Skeletal muscle cell (primary cell): ENCODE results near the gene MYD88.

Source experiments
- DNase-seq: peaks from one replicate; pipeline ENCODE4 v3.0.0-alpha.2; 2010; ENCODE audit warnings: low read depth
- H3K4me3 ChIP-seq: 2 replicates; pipeline ENCODE4 v1.5.1; 2011; ENCODE audit warnings: low read depth, mild to moderate bottlenecking, control low read depth, low read length, moderate library complexity

The MYD88 gene

DNA sequence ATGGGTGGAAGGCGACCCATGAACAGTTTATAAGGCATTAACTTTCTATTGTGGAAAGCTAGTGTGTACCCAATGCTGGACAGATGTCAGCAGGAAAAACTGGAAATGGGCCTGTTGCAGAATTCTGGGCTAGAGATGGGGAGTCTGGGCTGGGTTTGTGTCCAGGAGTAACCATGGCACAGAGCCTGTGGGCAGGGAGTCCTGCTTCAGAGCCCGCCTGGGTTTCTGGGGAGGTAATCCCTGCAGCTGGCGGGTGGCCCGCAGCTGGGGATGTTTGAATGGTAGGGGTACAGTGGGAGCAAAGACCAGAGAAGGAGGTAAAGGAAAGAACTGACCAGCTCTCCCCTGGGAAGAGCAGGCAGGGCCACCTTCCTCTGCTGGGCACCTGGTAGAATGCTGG is 27.3 kb upstream of the MYD88 start:
- no peak overlapping the region for H3K4me3 ChIP-seq
- no peak for DNase-seq

DNA sequence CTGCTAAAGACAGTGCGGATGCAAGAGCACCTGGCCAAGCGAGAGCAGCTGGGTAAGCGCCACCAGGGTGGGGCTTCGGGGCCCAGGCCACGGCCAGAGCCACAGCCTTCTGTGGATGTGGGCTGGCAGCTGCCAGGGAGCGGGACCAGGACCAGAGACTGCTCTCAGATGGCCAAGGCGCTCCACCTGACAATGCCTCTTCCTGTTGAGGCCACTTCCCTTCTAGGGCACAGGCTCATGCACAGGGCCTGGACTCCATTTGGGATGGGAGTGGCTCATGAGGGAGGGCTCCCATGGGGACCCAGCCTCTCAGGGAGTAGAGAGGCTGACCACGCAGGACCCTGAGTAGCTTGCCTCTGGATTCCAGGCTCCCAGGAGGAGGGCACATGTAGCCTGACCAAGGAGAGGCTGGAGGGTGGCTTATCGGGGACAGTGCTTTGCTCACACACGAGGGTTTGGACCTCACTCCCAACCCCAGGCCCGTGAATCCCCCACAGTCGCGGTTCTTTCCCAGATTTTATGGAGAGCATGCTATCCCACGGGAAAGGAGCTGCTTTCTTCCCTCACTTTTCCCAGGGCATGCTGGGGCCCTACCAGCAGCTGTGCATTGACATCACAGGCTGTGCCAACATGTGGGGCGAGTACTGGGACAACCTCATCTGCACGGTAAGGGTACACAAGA is 26.6 kb upstream of the MYD88 start:
- H3K4me3 ChIP-seq = no peak overlapping the region
- no peak for DNase-seq

DNA sequence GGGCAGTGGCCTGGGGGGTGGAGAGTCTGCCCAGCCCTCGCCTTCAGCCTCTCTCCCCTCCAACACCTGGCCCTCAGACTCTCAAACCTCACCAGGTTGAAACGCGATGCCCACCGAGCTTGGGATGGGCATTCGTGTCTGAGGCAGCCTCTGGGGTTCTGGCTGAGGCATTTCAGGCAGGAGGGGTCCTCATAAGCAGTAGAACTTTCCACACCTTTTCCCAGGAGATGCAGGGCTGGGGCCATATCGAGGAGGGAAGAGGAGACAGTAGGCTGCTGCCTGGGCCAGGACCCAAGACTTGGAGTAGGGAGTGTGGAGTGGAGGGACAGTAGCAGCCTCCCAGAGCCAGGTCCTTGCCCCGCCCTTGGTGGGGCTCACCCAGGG is 26.1 kb upstream of the MYD88 start:
- no peak overlapping the region for H3K4me3 ChIP-seq
- no peak for DNase-seq

DNA sequence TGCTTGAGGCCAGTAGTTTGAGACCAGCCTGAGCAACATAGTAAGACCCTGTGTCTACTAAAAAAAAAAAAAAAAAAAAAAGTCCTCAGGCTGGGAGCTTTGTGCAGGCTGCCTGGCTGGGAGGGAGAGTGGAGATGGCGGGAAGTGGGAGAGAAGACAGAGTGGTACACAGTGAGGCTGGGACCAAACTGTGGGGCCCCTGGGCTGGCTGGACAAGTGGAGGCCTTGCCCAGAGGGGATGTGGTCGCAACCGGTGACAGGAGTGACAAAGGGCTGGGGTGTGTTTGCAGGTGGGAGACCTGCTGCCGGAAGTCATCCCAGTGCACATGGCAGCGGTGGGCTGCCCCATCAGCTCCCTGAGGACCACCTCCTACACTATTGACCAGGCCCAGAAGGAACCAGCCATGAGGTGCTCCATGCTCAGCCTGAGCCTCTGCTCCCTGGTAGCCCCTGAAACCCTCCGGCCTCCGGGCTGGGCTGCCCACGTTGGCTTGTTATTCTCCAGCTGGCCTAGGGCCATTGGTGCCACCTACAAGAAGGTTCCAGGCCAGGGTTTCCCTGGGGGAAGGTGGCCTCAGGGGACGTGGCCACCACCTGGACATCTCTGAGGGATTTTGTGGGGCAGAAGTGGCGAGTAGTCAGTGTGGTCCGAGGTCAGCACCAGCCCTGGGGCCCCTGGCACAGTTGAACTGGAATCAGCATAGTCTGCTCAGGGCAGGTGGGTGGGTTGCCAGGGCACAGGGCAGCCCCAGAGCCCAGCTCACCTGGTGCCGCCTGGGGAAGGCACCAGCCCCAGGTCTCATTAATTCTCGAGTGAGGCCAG is 24.2 kb upstream of the MYD88 start:
- DNase-seq = no peak

DNA sequence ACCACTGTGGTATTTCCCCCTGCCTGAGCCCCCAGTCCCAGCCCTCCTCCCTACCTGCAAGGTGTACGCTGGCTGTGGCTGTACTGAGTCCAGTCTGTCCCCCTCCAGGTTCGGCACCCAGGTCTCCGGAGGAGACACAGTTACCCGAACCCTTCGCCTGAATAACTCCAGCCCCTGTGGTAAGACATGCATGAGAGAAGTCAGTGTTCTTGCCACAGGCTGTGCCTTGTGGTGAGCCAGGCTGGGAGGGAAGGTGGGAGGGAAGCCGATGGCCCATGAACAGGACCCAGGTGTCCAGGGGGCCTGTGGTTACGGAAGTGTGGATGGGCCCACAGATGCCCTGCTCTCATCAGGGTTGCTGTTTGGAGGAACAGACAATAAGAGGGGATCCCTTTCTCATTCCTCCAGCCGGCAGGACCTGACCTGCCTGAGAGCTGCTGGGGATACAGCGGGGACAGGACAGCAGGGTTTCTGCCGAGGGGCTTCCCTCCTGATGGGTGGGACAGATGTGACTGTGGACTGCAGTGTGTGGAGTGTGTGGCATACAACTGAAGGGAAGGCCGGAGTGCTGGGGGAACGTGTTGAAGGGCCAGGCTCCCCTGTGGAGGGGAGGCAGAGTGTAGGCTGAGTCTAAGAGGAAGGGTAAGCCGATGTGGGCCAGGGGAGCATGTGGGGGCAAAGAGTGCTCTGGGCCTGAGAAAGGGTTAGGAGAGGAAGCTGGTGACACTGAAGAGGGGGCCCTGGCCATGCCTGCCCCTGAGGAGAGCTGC is 23.4 kb upstream of the MYD88 start:
- H3K4me3 ChIP-seq = no peak overlapping the region
- DNase-seq = no peak

More for the DNA sequence above, 24.2 kb upstream of the MYD88 start:
- H3K4me3 ChIP-seq = no peak overlapping the region

DNA sequence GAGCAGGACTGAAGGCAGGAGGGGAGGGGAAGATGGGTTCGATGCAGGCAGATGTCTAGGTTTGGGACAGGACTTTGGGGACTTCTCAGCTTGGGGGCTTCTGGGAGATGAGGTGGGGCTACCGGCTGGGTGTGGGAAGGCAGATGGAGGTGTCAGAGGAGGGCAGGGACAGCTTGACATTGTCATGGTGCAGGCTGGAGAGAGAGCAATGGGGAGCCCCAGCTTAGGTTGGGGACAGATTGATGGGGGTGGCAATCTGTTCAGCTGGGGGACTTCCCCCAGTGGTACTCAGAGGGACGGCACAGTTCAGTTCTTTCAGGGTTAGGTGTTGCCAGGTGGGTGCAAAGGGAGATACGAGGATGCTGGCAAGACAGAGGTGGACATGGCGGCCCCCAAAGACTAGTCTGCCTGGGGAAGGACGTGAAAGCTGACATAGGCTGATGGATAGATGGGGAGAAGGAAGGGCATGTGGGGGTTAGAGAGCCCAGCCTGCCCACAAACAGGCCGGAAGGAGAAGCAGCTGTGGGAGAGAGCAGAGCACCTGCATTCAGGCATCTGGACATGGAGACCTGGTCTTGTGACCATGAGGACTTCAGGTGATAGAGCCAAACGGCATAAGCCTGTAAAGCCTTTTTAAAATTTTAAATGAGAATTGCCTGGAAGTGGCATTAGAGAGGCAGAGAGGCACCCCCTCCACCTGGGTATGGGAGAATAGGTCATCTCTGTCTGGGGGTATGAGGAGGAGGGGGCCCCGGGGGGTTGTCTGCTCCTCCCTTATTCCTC is 22.6 kb upstream of the MYD88 start:
- no peak overlapping the region for H3K4me3 ChIP-seq
- DNase-seq = no peak

DNA sequence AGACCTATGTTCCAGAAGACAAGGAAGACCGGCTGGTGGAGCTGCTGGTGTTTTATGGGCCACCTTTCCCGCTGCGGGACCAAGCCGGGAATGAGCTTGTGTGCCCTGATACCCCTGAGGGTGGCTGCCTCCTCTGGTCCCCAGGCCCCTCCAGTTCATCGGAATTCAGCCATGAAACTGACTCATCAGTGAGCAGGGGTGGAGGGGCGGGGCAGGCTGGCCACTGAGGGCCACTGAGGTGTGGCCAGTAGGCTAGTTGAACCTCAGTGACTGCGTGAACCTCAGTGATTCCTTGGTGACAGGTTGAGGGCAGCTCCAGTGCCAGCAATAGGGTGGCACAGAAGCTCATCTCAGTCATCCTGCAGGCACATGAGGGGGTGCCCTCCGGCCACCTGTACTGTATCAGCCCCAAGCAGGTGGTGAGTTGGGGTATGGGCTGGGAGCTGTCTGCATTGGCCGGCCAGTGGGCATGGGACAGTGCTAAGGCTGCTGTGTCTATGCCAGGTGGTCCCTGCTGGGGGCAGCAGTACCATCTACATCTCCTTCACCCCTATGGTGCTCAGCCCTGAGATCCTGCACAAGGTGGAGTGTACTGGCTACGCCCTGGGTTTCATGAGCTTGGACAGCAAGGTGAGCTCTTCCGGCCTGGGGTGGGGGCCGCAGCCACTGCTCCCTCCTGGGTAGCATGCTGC is 21.8 kb upstream of the MYD88 start:
- H3K4me3 ChIP-seq = no peak overlapping the region
- DNase-seq = no peak

DNA sequence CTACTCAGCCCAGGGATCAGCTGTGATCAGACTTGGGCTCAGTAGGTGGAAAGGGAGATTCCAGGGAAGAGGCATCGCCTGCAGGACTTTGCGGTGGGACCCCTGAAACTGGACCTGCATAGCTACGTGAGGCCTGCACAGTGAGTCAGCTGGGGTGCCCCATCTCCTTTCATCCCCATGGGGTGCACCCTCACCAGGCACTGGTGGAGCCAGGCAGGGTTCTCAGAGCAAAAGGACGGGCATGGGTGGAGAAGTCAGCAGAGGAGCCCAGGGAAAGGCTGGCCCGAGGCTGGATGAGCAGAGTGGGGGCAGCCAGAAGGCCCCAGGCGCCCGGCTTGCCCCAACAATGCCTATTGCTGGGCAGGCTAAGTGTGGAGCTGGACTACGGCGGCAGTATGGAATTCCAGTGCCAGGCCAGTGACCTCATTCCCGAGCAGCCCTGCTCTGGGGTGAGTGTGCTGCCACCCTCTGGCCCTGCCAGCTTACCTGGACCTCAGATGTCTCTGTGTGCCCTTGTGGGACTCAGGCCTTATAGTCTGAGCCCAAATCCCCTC is 21.2 kb upstream of the MYD88 start:
- no peak overlapping the region for H3K4me3 ChIP-seq
- no peak for DNase-seq

DNA sequence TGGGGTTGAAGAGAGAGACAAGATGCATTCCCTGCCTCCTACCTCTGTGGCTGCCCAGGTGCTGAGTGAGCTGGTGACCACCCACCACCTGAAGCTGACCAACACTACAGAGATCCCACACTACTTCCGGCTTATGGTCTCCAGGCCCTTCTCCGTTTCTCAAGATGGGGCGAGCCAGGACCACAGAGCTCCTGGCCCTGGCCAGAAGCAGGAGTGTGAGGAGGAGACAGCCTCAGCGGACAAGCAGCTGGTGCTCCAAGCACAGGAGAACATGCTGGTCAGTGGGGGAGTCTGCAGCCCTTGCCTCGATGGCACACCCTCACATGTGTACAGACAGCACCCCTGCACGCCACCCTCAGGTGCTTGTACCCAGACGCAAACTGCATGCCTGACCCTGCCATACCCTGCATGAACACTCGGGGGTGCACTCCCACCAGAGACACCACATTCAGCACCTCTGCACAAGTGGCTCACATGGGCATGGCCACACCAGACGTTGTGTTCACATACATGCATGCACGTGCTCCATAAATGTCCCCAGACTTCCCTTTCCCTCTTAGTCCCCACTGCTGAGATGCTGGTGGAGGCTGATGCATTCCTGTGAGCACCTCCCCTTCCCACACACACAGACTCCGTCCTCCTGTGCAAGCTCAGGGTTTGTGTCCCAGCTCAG is 20.6 kb upstream of the MYD88 start:
- no peak overlapping the region for H3K4me3 ChIP-seq
- no peak for DNase-seq

DNA sequence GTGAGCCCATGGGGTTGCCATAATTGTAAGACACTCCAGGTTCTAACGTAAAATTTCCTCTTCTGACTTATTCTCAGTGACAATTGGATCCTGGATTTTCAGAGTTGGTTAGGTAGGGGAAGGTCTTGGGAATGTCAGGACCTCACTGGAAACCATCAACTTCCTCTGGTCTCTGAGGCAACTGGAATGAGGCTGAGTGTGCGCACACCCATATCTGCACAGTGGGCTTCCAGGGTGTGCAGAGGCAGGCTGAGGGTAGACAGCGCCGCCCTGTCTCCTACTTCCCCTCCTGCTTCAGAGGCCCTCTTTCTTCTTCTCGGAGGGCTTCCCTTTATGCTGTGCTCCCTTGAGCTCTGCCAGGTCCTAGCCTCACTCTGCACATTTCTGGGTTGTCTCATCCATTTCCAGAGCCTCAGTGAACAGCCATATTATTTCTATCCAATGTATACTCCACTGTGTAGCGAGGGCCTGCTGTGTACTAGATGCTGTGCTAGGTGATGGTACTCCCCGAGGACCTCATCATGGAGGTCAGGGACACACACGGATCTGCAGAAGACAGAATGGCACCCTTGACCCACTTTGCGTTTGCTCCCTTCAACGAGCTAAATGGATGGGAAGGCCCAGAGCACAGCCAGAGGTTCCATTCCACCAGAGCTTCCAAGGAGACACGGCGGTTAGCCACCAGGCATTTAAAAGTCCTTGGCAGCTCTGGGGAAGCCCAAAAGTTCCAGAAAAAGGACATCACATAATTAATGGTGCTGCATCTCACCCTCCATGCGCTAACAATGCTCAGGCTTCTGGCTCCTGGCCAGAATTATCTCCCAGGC is 19.8 kb upstream of the MYD88 start:
- DNase-seq = no peak

DNA sequence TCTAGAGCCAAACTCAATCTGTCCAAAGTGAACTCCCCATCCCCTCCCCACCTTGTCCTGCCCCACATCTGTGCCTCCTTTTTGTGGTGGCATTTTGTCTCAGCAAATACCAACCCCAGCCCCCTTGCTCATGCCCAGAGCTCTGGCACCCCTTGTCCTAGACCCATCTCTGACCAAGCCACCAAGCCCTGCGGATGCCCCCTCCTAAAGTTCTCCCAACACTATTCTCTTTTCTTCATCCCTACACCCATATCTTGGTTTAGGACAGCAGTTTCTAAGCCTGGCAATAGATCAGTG is 19.3 kb upstream of the MYD88 start:
- no peak for DNase-seq
- no peak overlapping the region for H3K4me3 ChIP-seq

More for the DNA sequence above, 19.8 kb upstream of the MYD88 start:
- H3K4me3 ChIP-seq = no peak overlapping the region

DNA sequence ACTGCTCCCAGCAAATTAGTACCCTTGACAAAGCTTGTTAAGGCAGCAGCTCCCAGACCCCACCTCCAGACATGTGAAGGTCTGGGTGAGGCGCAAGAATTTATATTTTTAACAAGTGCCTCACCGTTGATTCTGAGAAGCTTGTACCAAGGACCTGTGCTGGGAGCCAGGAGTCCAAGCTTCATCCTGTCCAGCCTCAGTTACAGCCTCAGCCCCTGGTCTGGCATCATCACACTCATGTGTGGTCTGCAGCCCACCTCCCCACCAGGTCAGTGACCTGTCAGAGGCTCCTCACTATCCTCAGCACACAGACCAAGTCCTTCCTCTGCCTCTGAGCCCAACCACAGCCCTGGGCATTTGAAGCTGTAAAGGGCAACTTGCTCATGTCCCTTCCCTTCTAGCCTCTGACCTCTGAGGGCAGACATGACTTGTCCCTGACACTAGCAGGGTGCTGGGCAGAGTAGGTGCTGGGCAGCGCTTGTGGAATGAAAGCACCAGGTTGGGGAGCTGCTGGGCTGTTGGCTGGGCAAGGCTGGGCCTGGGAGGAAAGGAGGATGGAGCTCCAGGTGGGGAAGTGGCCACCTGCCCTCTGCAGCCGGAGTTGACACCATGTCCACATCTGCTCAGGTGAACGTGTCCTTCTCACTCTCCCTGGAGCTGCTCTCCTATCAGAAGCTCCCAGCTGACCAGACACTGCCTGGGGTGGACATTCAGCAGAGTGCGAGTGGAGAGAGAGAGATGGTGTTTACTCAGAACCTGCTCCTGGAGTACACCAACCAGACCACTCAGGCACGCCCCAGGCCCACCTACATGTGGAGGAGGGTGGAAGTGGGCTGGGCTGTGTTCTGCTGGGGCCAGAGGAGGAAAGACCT is 18.4 kb upstream of the MYD88 start:
- DNase-seq = no peak
- no peak overlapping the region for H3K4me3 ChIP-seq

DNA sequence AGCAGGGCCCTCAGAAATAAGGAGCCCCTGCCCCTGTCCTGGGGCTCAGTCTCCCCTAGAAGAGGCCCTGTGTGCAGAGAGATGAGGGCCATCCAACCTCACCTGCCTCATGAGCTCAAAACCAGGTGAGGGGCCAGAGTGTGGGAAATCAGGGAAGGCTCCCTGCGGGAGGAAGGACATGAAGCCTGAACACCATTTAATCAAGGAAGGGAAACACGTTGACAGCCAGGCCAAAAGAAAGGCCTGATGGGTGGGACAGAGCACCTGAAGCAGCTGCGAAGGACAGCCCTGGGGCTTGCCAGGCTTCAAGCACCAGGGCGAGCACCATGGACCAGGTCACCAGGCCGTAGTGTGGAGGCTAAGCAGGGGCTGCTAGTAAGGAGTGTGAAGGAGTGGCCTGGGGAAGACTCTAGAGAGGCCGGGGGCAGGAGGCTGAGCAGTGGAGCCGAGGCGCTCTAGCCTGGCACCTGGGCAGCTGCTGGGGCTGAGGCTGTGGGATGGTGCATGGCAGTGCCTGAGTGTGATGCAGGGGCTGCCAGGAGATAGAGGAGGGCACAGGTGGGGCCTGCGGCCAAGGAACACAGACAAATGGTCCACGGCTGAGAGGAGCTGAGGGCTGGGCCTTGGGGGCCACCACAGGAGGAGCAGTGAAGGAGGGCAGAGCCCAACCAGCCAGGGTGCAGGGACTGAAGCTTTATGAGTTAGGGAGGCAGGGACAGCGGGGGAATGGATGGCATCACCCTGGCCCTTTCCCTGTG is 17.6 kb upstream of the MYD88 start:
- H3K4me3 ChIP-seq = no peak overlapping the region
- DNase-seq = no peak

DNA sequence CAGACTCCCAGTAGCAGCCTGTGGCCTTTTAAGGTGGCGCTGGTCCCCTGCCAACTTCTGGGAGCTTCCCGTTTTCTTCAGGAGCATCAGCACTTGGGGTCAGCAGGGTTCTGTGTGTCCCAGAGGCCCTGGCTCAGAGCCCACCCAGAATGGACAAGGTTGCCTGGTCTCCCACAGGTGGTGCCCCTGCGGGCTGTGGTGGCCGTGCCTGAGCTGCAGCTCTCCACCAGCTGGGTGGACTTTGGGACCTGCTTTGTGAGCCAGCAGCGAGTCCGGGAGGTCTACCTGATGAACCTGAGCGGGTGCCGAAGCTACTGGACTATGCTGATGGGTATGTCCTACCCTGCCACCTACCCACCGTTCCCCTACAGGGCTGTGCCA is 17.0 kb upstream of the MYD88 start:
- no peak for DNase-seq
- H3K4me3 ChIP-seq = no peak overlapping the region

DNA sequence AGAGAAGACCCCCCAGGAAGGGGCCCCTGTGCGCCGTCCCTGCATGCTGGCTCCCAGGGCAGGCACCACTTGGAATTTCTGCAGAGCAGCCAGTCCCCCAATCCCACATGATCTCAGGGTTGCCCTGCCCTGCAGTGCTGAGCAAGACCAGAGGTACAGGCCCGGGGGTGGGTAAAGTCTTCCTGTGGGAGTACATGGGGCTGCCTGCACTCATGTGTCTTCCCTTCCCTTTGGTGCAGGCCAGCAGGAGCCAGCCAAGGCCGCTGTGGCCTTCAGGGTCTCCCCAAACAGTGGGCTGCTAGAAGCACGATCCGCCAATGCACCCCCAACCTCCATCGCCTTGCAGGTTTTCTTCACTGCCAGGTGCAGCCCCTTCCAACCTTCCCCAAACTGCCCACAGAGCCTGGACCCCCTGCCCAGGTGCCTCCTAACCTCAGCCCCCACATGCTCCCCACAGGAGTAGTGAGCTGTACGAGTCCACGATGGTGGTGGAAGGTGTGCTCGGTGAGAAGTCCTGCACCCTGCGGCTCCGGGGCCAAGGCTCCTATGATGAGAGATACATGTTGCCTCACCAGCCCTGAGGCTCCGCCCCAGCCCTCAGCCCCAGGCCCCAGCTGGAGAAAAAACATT is 16.5 kb upstream of the MYD88 start:
- DNase-seq = no peak
- H3K4me3 ChIP-seq = no peak overlapping the region
